ENCODE measurements around the gene EMC8.
A peak's percentile ranks its signal among the peaks of the same experiment; 100 is the strongest.

EMC8 gene

GRCh38 chr16:85781695-85782370 is 17.5 kb downstream of the EMC8 start:
- no peak for FAIRE-seq

- no peak for FAIRE-seq
Observed at GRCh38 chr16:85781156-85781555, 18.2 kb downstream of the EMC8 start.

GRCh38 chr16:85780281-85780680 is 19.1 kb downstream of the EMC8 start:
- no peak for FAIRE-seq

- FAIRE-seq, result no peak
Observed at GRCh38 chr16:85778873-85779272, 20.5 kb downstream of the EMC8 start.

GRCh38 chr16:85777583-85778310 is 21.6 kb downstream of the EMC8 start:
- no peak for FAIRE-seq

- FAIRE-seq, result no peak
Observed at GRCh38 chr16:85774811-85775210, 24.5 kb downstream of the EMC8 start.

- no peak for FAIRE-seq
Observed at GRCh38 chr16:85774136-85774535, 25.2 kb downstream of the EMC8 start.

- FAIRE-seq, result no peak
Observed at GRCh38 chr16:85773044-85773443, 26.3 kb downstream of the EMC8 start.

- no peak for FAIRE-seq
Observed at GRCh38 chr16:85770741-85771140, 28.6 kb downstream of the EMC8 start.

- no peak for FAIRE-seq
Observed at GRCh38 chr16:85768199-85768598, 31.1 kb downstream of the EMC8 start.

- FAIRE-seq, result no peak
Observed at GRCh38 chr16:85767531-85767930, 31.8 kb downstream of the EMC8 start.

GRCh38 chr16:85765767-85766166 is 33.6 kb downstream of the EMC8 start:
- no peak for FAIRE-seq

GRCh38 chr16:85765211-85765610 is 34.1 kb downstream of the EMC8 start:
- FAIRE-seq, result no peak

- peak; percentile 69 for FAIRE-seq
Observed at GRCh38 chr16:85763616-85764015, 35.7 kb downstream of the EMC8 start.

GRCh38 chr16:85762970-85763369 is 36.4 kb downstream of the EMC8 start:
- no peak for FAIRE-seq

- no peak for FAIRE-seq
Observed at GRCh38 chr16:85761861-85762260, 37.5 kb downstream of the EMC8 start.

GRCh38 chr16:85759631-85760419 is 39.5 kb downstream of the EMC8 start:
- no peak for FAIRE-seq

GRCh38 chr16:85759136-85759535 is 40.2 kb downstream of the EMC8 start:
- FAIRE-seq, result no peak

- no peak for FAIRE-seq
Observed at GRCh38 chr16:85757341-85757822, 42.0 kb downstream of the EMC8 start.

- FAIRE-seq, result no peak
Observed at GRCh38 chr16:85755929-85756768, 43.2 kb downstream of the EMC8 start.

- FAIRE-seq, result no peak
Observed at GRCh38 chr16:85754413-85754812, 44.9 kb downstream of the EMC8 start.

GRCh38 chr16:85753976-85754375 is 45.4 kb downstream of the EMC8 start:
- no peak for FAIRE-seq

GRCh38 chr16:85753559-85753958 is 45.8 kb downstream of the EMC8 start:
- no peak for FAIRE-seq

Data from A204.1 (cell line).